ENCODE results near the gene FHIP1B. TPM values are rescaled to one million over a fixed set of nuclear protein-coding genes. Genes with fewer than 3 reads are reported as not detected.

FHIP1B gene
- total and polyA plus RNA-seq, 2 donors from 2014 or later: 35.1 to 42.5 TPM

- Histone ChIP-seq H3K27ac (ENCODE audit: low read depth in 2 of 2, low read length in 2 of 2) (no peak within 1 kb of the TSS), H3K27me3 (ENCODE audit: control insufficient read depth, insufficient read depth, low read length) (no peaks in the 10 kb centered on the region), H3K36me3 (ENCODE audit: control insufficient read depth in 2 of 3, insufficient read depth in 3 of 3, low read length in 3 of 3) (peaks cover 0 to 13% (median 5%) of the 10 kb centered on the region in 3 donors), H3K9ac (ENCODE audit: low read length in 3 of 3) (no peak within 1 kb of the TSS), H3K9me3 (ENCODE audit: control insufficient read depth in 2 of 3, insufficient read depth in 1 of 3, low read length in 3 of 3) (no peaks in the 10 kb centered on the region), H3K4me3 (ENCODE audit: low read length in 3 of 3) (no peak within 1 kb of the TSS), H3K4me1 (ENCODE audit: control insufficient read depth in 2 of 3, insufficient read depth in 2 of 3, low read depth in 1 of 3, low read length in 3 of 3) (no peaks in the 10 kb centered on the region)
- DNase-seq (no peak), FAIRE-seq (no peak)
- intact Hi-C loops (cut with DNase I): no loop called here
- TF ChIP-seq CTCF (IDR thresholded peaks at IDR 0.05; ENCODE audit: borderline replicate concordance, extremely low read depth, insufficient read depth): no peak
Observed at GRCh38 chr11:6205366-6205765, 29.1 kb downstream of the FHIP1B start, which contains the start of gene C11orf42. TSS of gene C11orf42 (plus strand) at chr11:6205557. CDS start at chr11:6205616, 59 bp downstream.

- no peak overlapping the region for H3K9ac ChIP-seq (ENCODE audit: low read length in 3 of 3)
- H3K4me1 ChIP-seq (ENCODE audit: control insufficient read depth in 2 of 3, insufficient read depth in 2 of 3, low read depth in 1 of 3, low read length in 3 of 3): no peaks in the 10 kb centered on the region
- no peak for TF ChIP-seq CTCF (IDR thresholded peaks at IDR 0.05; ENCODE audit: borderline replicate concordance, extremely low read depth, insufficient read depth)
- no peak overlapping the region for H3K27ac ChIP-seq (ENCODE audit: low read depth in 2 of 2, low read length in 2 of 2)
- H3K36me3 ChIP-seq (ENCODE audit: control insufficient read depth in 2 of 3, insufficient read depth in 3 of 3, low read length in 3 of 3): peaks cover 0 to 13% (median 5%) of the 10 kb centered on the region in 3 donors
- H3K27me3 ChIP-seq (ENCODE audit: control insufficient read depth, insufficient read depth, low read length): no peaks in the 10 kb centered on the region
- no peaks in the 10 kb centered on the region for H3K9me3 ChIP-seq (ENCODE audit: control insufficient read depth in 2 of 3, insufficient read depth in 1 of 3, low read length in 3 of 3)
- intact Hi-C loops (cut with DNase I): no loop called here
- H3K4me3 ChIP-seq (ENCODE audit: low read length in 3 of 3): no peak overlapping the region
- DNase-seq (no peak), FAIRE-seq (no peak)
Observed at GRCh38 chr11:6204706-6205105, 29.7 kb downstream of the FHIP1B start.

GRCh38 chr11:6203327-6203726, 31.1 kb downstream of the FHIP1B start:
- Histone ChIP-seq H3K4me1 (ENCODE audit: control insufficient read depth in 2 of 3, insufficient read depth in 2 of 3, low read depth in 1 of 3, low read length in 3 of 3) (no peaks in the 10 kb centered on the region), H3K27ac (ENCODE audit: low read depth in 2 of 2, low read length in 2 of 2) (no peak overlapping the region), H3K27me3 (ENCODE audit: control insufficient read depth, insufficient read depth, low read length) (no peaks in the 10 kb centered on the region), H3K4me3 (ENCODE audit: low read length in 3 of 3) (no peak overlapping the region), H3K9ac (ENCODE audit: low read length in 3 of 3) (no peak overlapping the region), H3K9me3 (ENCODE audit: control insufficient read depth in 2 of 3, insufficient read depth in 1 of 3, low read length in 3 of 3) (no peaks in the 10 kb centered on the region), H3K36me3 (ENCODE audit: control insufficient read depth in 2 of 3, insufficient read depth in 3 of 3, low read length in 3 of 3) (peaks cover 0 to 13% (median 5%) of the 10 kb centered on the region in 3 donors)
- intact Hi-C loops (cut with DNase I): no loop called here
- no peak for DNase-seq
- FAIRE-seq: no peak
- TF ChIP-seq CTCF (IDR thresholded peaks at IDR 0.05; ENCODE audit: borderline replicate concordance, extremely low read depth, insufficient read depth): no peak

GRCh38 chr11:6202041-6202440, 32.4 kb downstream of the FHIP1B start:
- H3K9me3 ChIP-seq (ENCODE audit: control insufficient read depth in 2 of 3, insufficient read depth in 1 of 3, low read length in 3 of 3): no peaks in the 10 kb centered on the region
- FAIRE-seq (no peak), DNase-seq (no peak)
- no peaks in the 10 kb centered on the region for H3K4me1 ChIP-seq (ENCODE audit: control insufficient read depth in 2 of 3, insufficient read depth in 2 of 3, low read depth in 1 of 3, low read length in 3 of 3)
- peaks cover 0 to 13% (median 5%) of the 10 kb centered on the region in 3 donors for H3K36me3 ChIP-seq (ENCODE audit: control insufficient read depth in 2 of 3, insufficient read depth in 3 of 3, low read length in 3 of 3)
- H3K27me3 ChIP-seq (ENCODE audit: control insufficient read depth, insufficient read depth, low read length): no peaks in the 10 kb centered on the region
- H3K27ac ChIP-seq (ENCODE audit: low read depth in 2 of 2, low read length in 2 of 2): no peak overlapping the region
- intact Hi-C loops (cut with DNase I): no loop called here
- no peak overlapping the region for H3K9ac ChIP-seq (ENCODE audit: low read length in 3 of 3)
- TF ChIP-seq CTCF (IDR thresholded peaks at IDR 0.05; ENCODE audit: borderline replicate concordance, extremely low read depth, insufficient read depth): no peak
- H3K4me3 ChIP-seq (ENCODE audit: low read length in 3 of 3): no peak overlapping the region
